D721Med (cell line): ENCODE results near the gene RUNX1.
"Not testable (repeated sequence)": the region's sequence is repeated elsewhere in the genome, so short reads cannot be mapped to it uniquely, and the experiment has no call there.

Experiments used
- DNase-seq: peaks from one replicate; pipeline ENCODE4 v3.0.0; 2011; ENCODE audit warnings: low spot score; ENCODE audit not compliant: insufficient read length
- FAIRE-seq: peaks from 2 replicates; lab custom pipeline; 2011; peaks lifted over from hg19 to GRCh38; lab: Jason Lieb, UNC
- CTCF ChIP-seq: IDR thresholded peaks from 2 replicates; pipeline ENCODE4 v1.5.1; 2012; ENCODE audit warnings: mild to moderate bottlenecking, control low read depth; ENCODE audit not compliant: insufficient read depth; ENCODE audit errors: missing control alignments

Gene RUNX1

GRCh38 chr21:34994766-34995631, 54.1 kb downstream of the RUNX1 start:
- no peak for TF ChIP-seq CTCF
- DNase-seq (no peak), FAIRE-seq (no peak)

DNA sequence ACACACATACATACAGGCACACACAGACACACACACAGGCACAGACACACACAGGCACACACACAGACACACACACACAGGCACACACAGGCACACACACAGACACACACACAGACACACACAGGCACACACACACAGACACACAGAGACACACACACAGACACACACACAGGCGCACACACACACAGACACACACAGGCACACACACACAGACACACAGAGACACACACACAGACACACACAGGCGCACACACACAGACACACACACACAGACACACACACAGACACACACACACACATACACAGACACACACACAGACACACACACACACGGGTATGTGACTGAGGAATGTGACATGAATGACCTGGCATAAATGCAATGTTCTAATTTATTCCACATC, 55.6 kb downstream of the RUNX1 start:
- not testable (repeated sequence) for FAIRE-seq, DNase-seq

DNA sequence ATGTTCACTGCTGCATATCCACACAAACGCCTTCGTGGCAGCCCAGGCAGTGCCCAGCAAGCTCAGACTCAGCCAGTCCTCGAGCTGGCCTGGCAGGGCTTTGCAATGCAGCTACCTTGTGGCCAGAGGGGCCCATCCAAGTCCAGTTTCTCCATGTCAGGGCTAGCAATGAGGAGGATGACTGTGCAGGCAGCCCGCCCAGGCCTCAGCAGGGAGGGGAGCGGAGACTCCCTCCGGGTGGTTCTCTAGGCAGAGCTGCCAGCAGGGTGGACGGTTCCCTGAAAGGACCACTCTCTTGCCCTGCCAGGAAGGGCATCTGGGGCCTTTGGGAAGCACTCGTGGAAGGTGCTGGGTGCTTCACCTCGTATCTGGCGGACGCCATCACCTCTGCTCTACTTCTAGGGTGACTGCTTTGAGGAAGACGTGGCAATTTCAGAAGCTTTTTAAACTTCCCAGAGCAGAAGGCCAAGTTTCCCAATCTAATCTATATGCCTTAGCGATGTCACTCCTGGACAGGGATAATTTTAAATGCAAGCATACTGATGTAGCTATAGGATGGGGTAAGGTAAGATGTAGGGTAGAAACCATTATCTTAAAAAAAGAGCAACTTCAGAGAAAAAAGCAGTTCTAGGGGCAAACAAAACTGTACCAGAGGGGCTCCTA, 56.2 kb downstream of the RUNX1 start:
- TF ChIP-seq CTCF: no peak
- no peak for FAIRE-seq
- DNase-seq: no peak

GRCh38 chr21:34992180-34992579, 56.9 kb downstream of the RUNX1 start:
- FAIRE-seq (no peak), DNase-seq (no peak)
- TF ChIP-seq CTCF: no peak

DNA sequence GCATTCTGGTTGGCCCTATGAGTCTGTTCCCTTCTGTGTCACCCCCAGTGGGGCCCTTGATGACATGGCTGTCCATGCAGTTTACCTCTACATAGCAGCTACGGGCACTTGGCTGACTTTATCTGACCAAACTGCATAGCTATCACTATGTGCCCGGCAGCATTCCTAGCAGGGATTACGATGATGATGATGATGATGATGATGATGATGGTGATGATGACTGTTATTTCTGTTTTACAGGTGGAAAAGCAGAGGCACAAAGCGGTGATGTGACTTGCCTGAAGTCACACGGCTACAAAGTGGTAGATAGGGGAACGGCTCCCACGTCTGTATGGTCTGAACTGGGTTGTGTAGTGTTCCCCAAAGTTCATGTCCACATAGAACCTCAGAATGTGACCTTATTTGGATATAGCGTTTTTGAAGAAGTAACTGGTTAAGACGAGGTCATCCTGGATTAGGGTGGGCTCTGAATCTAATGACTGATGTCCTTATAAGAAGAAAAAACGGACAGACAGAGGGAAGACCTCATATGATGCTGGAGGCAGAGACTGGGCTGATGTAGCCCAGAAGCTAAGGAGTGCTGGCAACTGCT, 57.6 kb downstream of the RUNX1 start:
- FAIRE-seq (no peak), DNase-seq (no peak)
- no peak for TF ChIP-seq CTCF

DNA sequence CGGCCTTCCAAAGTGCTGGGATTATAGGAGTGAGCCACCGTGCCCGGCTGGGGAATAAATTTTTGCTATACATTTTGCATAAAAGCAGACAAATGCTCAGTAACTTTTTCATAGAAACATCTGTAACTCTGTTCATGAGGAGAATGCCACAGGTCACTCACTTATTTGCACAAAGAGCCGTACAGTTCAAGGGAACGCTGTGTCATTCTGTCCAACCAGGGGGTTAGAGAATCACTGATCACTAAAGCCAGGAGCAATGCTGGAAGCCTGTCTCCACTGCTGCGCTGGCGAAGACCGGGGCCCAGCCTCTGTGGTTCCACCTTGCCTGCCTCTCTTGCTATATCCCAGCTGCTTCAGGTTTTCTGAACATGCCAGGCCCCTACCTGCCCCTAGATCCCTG, 58.3 kb downstream of the RUNX1 start:
- TF ChIP-seq CTCF: no peak
- FAIRE-seq: no peak
- DNase-seq: no peak

GRCh38 chr21:34989337-34990151, 59.6 kb downstream of the RUNX1 start:
- FAIRE-seq: no peak
- DNase-seq: no peak
- TF ChIP-seq CTCF: no peak
